GM18498 (cell line): ENCODE results near the gene IL36A.

Experiments
- ATAC-seq: cut with Tn5 transposase; IDR thresholded peaks from one replicate; pipeline ENCODE4 v1.9.1; 2021; ENCODE audit warnings: mild to moderate bottlenecking, moderate library complexity; ENCODE audit not compliant: unreplicated experiment

Gene IL36A

GRCh38 chr2:113046465-113046864 is 41.2 kb downstream of the IL36A start:
- ATAC-seq: no peak

GRCh38 chr2:113050921-113051895 is 45.9 kb downstream of the IL36A start:
- ATAC-seq: no peak

GRCh38 chr2:113052396-113052917 is 47.2 kb downstream of the IL36A start, which contains the start of gene IL36B:
Gene IL36B, minus strand, starts transcription at chr2:113052867.
- ATAC-seq: no peak

- no peak for ATAC-seq
Measured at GRCh38 chr2:113053666-113054065, 48.4 kb downstream of the IL36A start.

- ATAC-seq: no peak
Measured at GRCh38 chr2:113054066-113054465, 48.8 kb downstream of the IL36A start.

- no peak for ATAC-seq
Measured at GRCh38 chr2:113056521-113056920, 51.3 kb downstream of the IL36A start.

- ATAC-seq: no peak
Measured at GRCh38 chr2:113057117-113057516, 51.9 kb downstream of the IL36A start.
